ENCODE data around the gene PROX1. TPM values are rescaled to one million over a fixed set of nuclear protein-coding genes. Genes with fewer than 3 reads are reported as not detected.

Gene PROX1
- total and polyA plus RNA-seq, 2 donors (not counting 1 experiment from before 2014, with no cell fraction given) = 0.24 to 3.8 TPM

GRCh38 chr1:213938776-213939175 lies 49.0 kb upstream of the PROX1 start:
- H3K36me3 ChIP-seq (replicated peaks in 1 of 2; ENCODE audit: control extremely low read depth in 1 of 2, control insufficient read depth in 1 of 2, extremely low read depth in 1 of 2, insufficient read depth in 2 of 2, low read length in 1 of 2) = no peaks in the 10 kb centered on the region
- peaks cover 5% of the 10 kb centered on the region for H3K9me3 Mint-ChIP-seq (ENCODE audit: insufficient read depth)
- ATAC-seq (ENCODE audit: low read depth) = no peak
- no peaks in the 10 kb centered on the region for H3K4me1 Mint-ChIP-seq
- H3K27ac ChIP-seq (ENCODE audit: low read length in 2 of 2) = no peak overlapping the region
- H3K27me3 ChIP-seq (replicated peaks in 1 of 4; ENCODE audit: control extremely low read depth in 1 of 4, control insufficient read depth in 3 of 4, insufficient read depth in 4 of 4, low read length in 3 of 4) = no peaks in the 10 kb centered on the region
- intact Hi-C loops (cut with micrococcal nuclease) = no loop called here
- no peaks in the 10 kb centered on the region for H3K4me1 ChIP-seq (ENCODE audit: control insufficient read depth in 2 of 2, insufficient read depth in 2 of 2, low read length in 2 of 2)
- no peaks in the 10 kb centered on the region for H3K27me3 Mint-ChIP-seq
- H4K20me1 ChIP-seq (ENCODE audit: control insufficient read depth, insufficient read depth, low read length, poor library complexity, severe bottlenecking) = no peaks in the 10 kb centered on the region
- H3K4me3 Mint-ChIP-seq = no peak overlapping the region
- no peak overlapping the region for H3K4me3 ChIP-seq (ENCODE audit: control extremely low read depth in 1 of 5, extremely low read depth in 1 of 5, insufficient read depth in 1 of 5, low read depth in 2 of 5, low read length in 4 of 5)
- H3K9me3 ChIP-seq (ENCODE audit: control extremely low read depth in 1 of 3, control insufficient read depth in 2 of 3, insufficient read depth in 1 of 3, low read length in 2 of 3) = no peaks in the 10 kb centered on the region
- TF ChIP-seq EZH2 (IDR thresholded peaks at IDR 0.05; ENCODE audit: borderline replicate concordance, insufficient read depth, low read depth, low read length, poor library complexity, severe bottlenecking) = no peak
- TF ChIP-seq CTCF (IDR thresholded peaks at IDR 0.05) = no peak
- H3K27ac Mint-ChIP-seq = no peak overlapping the region
- H3K79me2 ChIP-seq (ENCODE audit: control insufficient read depth, insufficient read depth, low read length) = no peaks in the 10 kb centered on the region
- DNase-seq = no peak
- no peak overlapping the region for H2AFZ ChIP-seq (ENCODE audit: insufficient read depth, low read depth, low read length, poor library complexity, severe bottlenecking)
- POLR2A ChIA-PET = no interaction called here
- no peak overlapping the region for H3K4me2 ChIP-seq (replicated peaks; ENCODE audit: low read depth, low read length, poor library complexity, severe bottlenecking)
- CTCF ChIA-PET = no interaction called here
- H3K9ac ChIP-seq (ENCODE audit: low read length) = no peak overlapping the region
- WGBS (ENCODE audit: insufficient coverage) = 95% methylated on average over 4 of the region's 5 CpGs

GRCh38 chr1:213939888-213940287 lies 47.9 kb upstream of the PROX1 start:
- DNase-seq = no peak
- Histone ChIP-seq H3K9ac (ENCODE audit: low read length) (no peak overlapping the region), H3K27ac (ENCODE audit: low read length in 2 of 2) (no peak overlapping the region), H3K27me3 (replicated peaks in 1 of 4; ENCODE audit: control extremely low read depth in 1 of 4, control insufficient read depth in 3 of 4, insufficient read depth in 4 of 4, low read length in 3 of 4) (no peaks in the 10 kb centered on the region), H3K9me3 (ENCODE audit: control extremely low read depth in 1 of 3, control insufficient read depth in 2 of 3, insufficient read depth in 1 of 3, low read length in 2 of 3) (no peaks in the 10 kb centered on the region), H3K4me3 (ENCODE audit: control extremely low read depth in 1 of 5, extremely low read depth in 1 of 5, insufficient read depth in 1 of 5, low read depth in 2 of 5, low read length in 4 of 5) (no peak overlapping the region), H2AFZ (ENCODE audit: insufficient read depth, low read depth, low read length, poor library complexity, severe bottlenecking) (no peak overlapping the region), H3K79me2 (ENCODE audit: control insufficient read depth, insufficient read depth, low read length) (no peaks in the 10 kb centered on the region), H4K20me1 (ENCODE audit: control insufficient read depth, insufficient read depth, low read length, poor library complexity, severe bottlenecking) (no peaks in the 10 kb centered on the region), H3K4me2 (replicated peaks; ENCODE audit: low read depth, low read length, poor library complexity, severe bottlenecking) (no peak overlapping the region), H3K36me3 (replicated peaks in 1 of 2; ENCODE audit: control extremely low read depth in 1 of 2, control insufficient read depth in 1 of 2, extremely low read depth in 1 of 2, insufficient read depth in 2 of 2, low read length in 1 of 2) (no peaks in the 10 kb centered on the region), H3K4me1 (ENCODE audit: control insufficient read depth in 2 of 2, insufficient read depth in 2 of 2, low read length in 2 of 2) (no peaks in the 10 kb centered on the region)
- no peak overlapping the region for H3K27ac Mint-ChIP-seq
- TF ChIP-seq EZH2 (IDR thresholded peaks at IDR 0.05; ENCODE audit: borderline replicate concordance, insufficient read depth, low read depth, low read length, poor library complexity, severe bottlenecking) (no peak), CTCF (IDR thresholded peaks at IDR 0.05) (no peak)
- H3K4me3 Mint-ChIP-seq = no peak overlapping the region
- ChIA-PET CTCF (no interaction called here), POLR2A (no interaction called here)
- intact Hi-C loops (cut with micrococcal nuclease) = no loop called here
- no peaks in the 10 kb centered on the region for H3K27me3 Mint-ChIP-seq
- H3K4me1 Mint-ChIP-seq = no peaks in the 10 kb centered on the region
- peaks cover 5% of the 10 kb centered on the region for H3K9me3 Mint-ChIP-seq (ENCODE audit: insufficient read depth)
- ATAC-seq (ENCODE audit: low read depth) = no peak
- WGBS (ENCODE audit: insufficient coverage) = 86% methylated on average over 1 of the region's 3 CpGs

Measured in B cell (primary cell).